Putamen (tissue), 1 donor: ENCODE measurements around the gene ABHD2.
"Not testable (repeated sequence)": the region's sequence is repeated elsewhere in the genome, so short reads cannot be mapped to it uniquely, and the experiment has no call there.

Experiments used
- DNase-seq: peaks from one replicate; pipeline ENCODE4 v3.0.0-alpha.2; 2016; ENCODE audit warnings: low spot score

The ABHD2 gene

DNA sequence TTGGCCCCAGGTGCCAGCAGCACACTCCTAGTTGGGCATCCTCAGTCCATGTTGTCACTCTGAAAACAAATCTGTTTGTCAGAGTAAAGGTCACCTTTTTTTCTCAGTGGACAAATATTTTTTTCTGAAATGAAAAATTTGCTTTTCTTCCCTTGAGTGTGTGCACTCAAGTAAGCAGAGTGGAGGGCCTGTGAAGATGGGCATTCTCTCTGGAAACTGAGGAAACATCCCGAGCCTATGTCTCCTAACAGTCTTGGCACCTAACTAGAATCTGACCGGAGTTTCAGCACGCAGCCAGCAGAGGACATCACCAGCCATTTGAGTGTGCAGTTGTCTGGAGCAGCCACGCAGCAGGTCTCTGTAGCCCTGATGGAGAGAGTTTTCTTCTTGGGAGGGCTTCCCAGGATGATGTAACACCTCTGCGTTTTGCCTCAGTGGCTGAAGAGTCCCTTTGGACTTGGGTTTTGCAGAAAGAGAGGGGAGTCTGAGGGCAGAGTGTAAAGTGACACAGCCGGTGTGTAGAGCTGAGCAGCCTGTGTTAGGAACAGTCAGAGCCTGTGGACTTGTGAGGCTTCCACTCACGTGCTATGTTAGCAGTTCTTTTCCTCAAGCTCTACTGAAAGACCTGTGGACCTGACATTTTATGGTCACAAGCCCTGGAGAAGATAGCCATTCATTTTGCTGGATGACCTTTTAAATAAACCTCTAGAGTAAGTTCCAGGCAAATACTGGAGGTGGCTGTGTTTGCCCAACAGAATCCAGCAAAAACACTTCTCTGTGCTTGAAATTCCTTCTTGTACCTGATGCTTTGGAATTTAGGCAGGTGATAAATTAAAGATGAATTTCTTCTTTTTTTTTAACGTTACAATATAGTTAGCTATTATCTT is 51.6 kb downstream of the ABHD2 start:
- DNase-seq, result no peak

DNA sequence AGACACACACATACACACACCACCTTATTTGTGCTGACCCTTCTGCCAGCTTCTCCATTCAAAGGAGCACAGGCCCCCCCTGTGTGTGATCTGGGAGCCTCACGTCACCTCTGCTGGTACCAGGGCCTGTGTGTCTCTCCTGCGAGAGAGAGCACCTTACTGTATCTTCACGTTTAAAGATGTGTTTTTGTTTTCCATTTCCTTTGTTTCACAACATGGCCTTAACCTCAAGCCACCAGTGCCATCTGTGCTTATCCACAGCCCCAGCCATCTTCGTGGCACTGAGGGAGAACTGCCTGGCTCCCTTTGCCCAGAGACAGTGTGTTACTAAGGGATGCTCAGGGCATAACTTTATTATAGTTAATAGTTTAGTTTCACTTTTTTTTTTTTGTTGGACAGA is 52.3 kb downstream of the ABHD2 start:
- no peak for DNase-seq

DNA sequence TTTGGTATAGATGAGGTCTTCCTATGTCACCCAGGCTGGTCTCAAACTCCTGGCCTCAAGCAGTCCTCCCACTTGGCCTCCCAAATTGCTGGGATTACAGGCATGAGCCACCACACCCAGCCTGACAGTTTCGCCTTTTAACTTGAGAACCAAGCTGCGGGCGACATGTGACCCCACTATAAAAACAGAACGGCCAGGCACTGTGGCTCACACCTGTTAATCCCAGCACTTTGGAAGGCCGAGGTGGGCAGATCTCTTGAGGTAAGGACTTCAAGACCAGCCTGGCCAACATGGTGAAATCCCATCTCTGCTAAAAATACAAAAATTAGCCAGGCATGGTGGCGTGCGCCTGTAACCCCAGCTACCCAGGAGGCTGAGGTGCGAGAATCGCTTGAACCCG is 52.9 kb downstream of the ABHD2 start:
- DNase-seq, result not testable (repeated sequence)

DNA sequence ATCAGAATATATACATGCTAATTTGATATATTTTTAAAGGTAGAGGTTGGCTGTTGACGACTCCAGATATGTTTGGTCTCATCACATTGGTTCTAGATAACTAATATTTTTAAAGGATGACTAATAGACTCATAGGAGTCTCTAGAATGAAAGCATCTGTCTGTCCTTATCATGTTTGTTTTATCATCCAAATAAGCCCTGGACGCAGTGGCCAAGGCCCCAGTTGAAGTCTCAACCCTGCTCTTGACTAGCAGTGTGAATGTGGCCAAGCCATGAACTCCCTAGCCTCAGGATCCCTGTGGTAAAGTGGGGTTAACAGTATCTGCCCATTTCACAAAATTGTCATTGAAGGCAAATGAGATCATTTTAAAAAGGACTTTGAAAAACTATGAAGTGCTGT is 53.6 kb downstream of the ABHD2 start:
- DNase-seq, result no peak

DNA sequence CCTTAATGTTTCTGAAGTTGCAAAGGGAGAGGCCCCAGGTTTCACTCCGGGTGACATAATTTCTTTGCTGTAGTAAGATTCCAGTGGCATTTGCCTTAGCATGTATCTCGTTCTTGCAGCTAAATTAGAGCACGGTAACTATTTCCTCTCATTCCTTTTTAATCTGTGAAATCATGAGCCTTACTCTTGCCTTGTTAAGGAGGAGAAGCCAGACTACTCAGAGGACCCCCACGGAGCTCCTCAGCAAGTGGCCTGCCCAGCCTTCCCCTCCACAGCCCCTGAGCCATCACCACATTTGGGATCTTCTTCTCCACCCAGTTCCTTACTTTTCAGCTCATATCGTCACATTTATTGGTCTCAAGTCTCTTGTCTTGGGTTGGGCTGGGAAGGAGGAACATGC is 54.2 kb downstream of the ABHD2 start:
- no peak for DNase-seq

DNA sequence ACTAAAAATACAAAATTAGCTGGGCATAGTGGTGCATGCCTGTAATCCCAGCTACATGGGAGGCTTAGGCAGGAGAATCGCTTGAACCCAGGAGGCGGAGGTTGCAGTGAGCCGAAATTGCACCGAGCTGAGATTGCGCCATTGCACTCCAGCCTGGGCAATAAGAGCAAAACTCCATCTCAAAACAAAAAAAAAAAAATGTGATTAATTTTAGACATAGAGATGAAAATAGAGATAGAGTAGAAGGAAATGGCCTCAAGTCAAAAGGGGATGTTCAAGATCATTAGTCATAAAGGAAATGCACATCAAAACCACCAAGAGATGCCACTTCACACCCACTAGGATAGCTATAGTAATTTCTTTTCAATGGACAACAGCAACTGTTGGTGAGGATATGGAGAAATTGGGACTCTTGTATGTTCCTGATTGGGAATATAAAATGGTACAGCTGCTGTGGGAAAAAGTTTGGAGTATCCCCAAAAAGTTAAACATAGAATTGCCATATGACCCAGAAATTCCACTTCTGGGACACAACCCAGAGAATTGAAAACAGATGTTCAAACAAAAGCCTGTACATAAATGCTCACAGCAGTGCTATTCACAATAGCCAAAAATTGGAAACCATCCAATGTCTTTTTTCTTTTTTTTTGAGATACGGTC is 55.4 kb downstream of the ABHD2 start:
- DNase-seq, result peak; percentile 67

DNA sequence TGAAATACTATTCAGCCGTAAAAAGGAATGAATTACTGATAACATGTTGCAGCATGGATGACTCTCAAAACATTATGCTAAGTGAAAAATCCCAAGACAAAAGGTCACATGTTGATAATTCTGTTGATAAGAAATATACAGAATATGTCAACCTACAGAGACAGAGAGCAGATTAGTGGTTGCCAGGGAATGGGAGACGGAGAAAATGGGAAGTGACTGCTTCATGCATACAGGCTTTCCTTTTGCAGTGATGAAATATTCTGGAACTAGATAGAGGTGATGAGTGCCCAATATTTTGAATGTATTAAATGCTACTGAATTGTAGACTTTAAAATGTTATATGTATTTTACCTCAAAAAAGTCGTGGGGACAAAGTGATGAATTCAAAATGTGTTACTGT is 56.2 kb downstream of the ABHD2 start:
- DNase-seq, result no peak

DNA sequence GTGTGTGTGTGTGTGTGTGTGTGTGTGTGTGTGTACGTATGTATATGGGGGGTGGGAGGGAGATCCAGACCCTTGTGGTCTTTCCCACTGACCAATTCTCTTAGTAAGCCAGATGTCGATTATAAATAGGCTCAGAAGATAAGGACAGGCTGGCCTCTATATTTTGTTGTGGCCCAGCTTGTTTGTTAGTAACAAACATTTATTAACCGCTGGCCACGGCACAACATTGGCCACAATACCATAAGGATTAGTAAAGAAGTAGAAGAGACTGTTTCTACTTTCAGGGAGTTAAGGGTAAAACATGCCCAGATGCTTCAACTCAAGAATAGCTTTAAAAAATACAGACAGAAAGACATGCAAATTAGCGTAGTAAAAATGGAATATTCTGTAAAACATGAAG is 58.1 kb downstream of the ABHD2 start:
- DNase-seq, result no peak

DNA sequence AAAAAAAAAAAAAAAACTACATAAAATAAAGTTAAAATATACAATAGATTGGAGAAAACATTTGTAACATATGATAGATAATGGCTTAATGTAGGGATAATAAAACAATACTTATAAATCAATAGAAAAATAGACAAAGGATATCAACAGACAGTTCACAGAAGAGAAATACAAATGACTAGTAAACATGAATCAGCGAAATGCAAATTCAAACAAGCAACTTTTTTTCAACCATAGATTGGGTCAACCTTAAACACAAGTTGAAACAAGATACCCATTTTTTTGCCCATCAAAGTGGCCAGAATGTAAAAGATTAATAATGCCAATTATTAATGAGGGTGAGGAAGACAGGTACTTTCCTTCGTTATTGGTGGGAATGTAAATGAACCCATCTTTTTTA is 59.9 kb downstream of the ABHD2 start:
- DNase-seq, result no peak

DNA sequence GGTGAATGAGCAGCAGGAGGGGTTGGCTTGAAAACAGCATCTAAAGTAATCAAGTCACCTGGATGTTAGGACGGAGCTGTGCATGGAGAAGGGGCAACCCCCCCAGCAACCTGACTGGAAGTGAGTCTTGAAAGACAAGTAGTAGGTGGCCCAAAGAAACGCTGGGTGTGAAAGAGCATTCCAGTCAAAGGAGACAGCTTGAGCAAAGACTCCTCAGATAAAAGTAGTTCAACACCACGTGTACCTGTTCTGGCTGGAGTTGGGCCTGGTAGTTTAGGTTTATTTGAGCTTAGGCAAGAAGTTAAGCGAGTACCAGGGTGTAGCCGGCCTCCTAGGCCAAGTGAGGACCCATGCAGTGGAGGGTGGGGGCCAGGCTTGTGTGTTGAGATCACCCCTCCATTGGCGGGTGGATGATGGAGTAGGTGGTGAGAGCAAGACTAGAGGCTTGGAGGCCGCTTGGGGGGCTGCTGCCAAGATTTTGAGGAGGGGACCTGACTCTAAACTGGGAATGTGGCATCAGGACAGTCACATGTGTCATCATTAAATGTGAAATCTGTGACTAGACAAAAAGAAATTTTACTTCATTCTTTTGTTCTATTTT is 61.3 kb downstream of the ABHD2 start:
- DNase-seq, result no peak

DNA sequence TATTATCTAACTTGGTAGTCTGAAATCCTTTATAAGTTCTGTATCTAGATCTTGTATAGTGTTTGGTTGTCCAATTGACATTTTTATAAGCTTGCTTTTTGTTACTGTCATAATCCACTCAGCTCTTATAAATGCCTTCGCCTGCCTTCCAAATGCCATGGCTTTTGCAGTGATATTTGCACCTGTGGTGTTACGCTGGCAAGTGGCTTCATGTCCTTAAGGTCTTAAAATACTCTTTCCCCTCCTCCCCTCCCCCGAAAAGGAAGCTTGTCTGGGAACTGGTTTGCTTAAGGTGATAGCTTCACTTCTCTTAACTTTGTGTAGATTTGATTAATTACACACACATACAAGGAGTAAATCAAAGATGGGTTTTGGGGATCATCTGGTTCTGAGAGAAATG is 62.0 kb downstream of the ABHD2 start:
- DNase-seq, result no peak

DNA sequence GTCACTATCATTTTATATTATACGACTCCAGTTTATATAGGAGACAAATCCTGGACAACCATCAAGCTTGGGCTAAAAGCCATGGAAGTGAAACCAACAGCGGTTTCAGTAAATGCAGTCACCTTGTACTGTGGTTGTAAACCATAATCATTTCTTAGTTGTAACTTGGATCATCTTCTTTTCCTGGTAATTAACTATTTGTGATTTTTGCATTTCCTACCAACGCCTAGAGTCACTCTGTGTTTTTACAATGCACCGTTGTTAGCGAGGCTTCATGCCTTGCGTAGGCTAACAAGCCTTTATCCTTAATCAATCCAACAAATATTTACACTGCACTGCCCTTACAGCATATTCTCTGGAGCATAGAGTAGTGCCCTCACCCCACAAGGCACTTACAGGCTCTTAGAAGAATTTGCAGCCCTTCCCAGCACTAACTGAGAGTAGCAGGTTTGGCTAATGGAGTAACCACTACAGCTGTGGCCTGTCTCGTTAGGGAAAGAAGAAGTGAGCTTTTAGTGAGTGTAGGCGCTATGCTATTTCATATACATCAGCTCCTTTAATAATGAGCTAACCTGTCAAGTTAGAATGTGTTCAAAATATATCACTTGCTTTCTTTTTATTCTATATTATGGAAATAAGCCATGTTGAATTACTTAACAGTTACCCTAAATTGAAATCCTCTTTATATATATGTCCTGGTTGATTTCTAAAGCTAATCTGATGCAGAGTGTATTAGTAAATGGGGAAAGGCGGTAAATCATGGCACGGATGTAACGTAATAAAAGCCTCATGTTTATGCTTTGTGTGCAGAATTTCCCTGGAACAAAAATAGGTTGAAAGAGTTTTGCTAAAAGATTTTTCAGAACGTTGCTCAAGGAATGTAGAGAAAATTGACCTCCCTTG is 62.8 kb downstream of the ABHD2 start:
- DNase-seq, result no peak

DNA sequence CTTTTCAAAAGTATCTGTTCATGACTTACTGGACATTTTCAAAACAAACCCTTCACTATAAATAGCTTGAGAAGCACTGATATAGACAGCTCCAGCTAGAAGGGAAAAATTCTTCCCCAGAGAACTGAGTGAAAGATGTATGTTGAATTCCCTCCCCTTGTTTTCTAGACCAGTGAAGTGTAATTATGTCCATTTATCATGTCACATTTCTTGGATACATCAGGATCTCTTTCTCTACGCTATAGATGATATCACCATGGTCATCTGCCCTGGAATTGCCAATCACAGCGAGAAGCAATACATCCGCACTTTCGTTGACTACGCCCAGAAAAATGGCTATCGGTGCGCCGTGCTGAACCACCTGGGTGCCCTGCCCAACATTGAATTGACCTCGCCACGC is 66.9 kb downstream of the ABHD2 start:
- DNase-seq, result no peak

DNA sequence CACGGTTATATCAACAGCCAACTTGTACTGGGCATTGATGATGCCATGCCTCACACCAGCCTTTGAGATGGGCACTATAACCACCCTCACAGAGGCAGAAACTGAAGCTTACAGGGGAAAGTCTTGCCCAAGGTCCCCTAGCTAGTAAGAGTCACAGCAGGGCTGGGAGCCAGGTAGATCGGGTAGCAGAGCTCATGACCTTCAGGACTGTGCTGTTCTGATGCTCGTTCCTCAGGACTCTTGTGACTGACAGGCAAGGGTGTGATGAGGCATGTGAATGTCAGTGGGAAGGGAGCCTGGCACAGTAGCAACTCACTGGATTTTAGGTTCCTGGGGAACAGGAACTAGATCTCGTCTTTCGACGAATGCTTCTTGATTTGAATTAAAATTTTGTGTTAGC is 67.4 kb downstream of the ABHD2 start:
- no peak for DNase-seq

DNA sequence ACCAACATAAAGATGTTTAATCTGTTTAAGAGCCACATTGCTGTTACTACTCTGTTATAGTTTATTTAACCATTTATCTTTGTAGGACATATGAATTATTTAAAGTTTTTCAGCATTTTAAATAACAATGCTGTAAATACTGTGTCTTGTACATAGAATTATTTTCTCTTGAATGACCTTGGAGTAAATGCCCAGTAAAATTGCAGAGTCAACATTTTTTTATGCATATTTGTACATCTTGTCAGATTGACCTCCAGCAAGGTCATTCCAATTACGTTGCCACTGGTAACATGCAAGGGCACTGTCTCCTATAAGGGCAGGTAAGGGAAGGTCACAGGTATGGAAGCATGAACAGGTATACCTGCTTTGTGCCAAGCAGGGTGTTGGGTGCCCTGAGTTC is 68.8 kb downstream of the ABHD2 start:
- DNase-seq, result no peak

DNA sequence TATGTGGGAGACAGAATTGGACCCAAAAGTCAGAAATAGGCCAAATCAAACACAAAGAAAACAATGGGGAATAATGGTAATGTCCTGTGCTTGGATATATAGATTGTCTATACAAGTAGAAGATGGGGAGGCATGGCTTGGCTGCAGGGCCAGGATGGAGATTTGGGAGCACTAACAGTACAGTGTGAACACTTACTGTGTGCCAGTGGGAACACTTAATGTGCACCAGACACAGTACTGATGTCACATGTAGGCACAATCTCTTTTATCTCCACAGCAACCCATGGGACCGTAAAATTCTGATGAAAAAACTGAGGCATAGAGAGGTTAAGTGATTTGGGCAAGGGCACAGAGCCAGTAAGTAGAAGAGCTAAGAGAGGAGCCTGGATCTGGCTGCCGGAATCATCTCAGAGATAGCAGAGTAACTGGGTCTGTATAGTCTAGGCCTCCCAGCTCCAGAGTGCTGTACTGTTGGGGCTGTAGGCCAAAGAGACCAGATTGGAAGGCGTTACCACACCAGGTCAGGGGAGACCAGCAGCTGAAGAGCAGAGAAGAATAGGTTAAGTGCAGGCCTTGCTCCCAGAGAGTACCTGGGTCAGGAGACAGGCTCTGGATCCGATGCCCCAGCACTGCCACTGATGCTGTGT is 69.8 kb downstream of the ABHD2 start:
- no peak for DNase-seq

DNA sequence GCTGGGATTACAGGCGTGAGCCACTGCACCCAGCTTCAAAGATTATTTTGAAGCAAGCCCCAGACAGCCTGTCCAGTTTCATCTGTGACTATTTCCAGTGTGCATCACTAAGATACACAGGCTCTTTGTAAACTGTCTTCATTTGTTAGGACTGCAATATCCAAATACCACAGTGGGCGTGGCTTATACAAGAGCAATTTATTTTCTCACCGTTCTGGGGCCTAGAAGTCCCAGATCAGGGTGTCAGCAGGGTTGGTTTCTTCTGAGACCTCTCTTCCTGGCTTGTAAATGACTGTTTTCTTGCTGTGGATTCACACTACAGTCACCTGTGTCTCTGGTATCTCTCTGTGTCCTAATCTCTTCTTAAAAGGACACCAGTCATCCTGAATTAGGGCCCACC is 73.4 kb downstream of the ABHD2 start:
- no peak for DNase-seq

DNA sequence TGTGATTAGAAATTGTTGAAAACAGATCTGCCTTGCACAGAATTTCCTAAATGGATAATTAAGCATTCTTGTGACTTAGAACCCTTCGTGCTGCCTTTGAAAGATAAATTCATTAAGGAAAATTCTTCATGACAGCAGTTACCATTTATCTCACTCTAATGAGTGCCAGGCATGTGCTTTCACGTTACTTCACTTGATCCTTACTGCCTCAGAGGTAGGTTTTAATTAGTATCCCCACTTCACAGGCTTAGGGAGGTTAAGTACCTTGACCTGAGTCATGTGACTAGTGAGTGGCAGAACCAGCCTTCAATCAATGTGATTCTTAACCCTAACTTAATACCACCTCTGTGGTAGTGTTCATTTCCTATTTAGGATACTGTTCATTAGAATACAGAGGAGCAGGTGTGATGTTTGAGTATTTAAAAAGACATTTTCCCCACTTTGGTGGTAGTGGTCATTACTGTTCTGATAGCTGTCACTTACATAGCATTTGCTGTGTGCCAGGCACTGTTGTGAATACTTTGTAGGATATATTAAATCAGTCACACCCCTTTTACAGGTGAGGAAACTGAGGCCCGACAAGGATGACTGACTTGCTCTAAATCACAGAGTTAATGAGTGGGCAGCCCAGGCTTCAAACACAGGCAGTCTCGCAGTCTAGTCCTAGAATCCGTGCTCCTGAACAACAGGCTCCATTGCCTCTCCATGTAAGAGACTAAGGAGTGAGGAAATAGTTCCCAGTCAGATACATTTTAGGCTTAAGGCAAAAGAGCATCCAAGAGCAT is 75.2 kb downstream of the ABHD2 start:
- no peak for DNase-seq

DNA sequence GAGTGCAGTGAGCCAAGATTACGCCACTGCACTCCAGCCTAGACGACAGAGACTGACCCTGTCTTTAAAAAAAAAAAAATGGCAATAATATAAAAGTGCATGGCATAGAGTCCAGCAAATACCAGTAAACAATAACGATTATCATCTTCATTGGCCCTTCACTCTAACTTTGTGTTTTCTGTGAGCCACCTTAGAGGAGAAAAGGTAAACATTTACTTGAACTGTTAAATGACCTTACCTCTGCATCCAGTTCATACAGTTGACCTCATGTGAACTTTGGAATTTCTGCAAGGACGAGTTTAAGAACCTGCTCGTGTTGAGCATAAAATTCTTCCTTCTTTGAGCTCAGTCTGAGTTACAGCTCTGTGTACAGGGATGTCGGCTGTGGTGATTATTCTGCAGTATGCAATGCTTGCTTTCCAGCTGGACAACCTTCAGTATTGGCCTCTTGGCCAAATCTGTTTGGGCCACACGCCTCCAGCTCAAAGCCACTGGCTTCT is 76.5 kb downstream of the ABHD2 start:
- no peak for DNase-seq

DNA sequence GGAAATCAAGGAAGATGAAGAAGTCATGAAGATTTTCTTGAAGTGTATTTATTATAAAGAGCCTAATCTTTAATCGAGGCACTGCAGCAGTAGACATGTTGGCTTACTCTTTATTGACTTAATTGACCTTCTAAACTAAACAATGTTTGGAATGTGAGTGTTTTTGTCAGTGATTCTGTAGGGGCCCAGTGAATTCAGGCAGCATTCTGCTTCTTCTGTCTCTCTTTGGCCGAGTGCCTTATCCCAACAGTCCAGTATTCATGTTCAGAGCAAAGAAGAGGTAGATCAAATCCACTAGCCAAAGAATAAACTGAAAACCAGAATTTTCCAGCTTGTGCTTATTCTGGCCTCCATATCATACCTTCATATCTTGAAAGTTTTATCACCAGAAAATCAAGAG is 77.4 kb downstream of the ABHD2 start:
- no peak for DNase-seq
